ENCODE data around the gene SPTSSB.

Gene SPTSSB

DNA sequence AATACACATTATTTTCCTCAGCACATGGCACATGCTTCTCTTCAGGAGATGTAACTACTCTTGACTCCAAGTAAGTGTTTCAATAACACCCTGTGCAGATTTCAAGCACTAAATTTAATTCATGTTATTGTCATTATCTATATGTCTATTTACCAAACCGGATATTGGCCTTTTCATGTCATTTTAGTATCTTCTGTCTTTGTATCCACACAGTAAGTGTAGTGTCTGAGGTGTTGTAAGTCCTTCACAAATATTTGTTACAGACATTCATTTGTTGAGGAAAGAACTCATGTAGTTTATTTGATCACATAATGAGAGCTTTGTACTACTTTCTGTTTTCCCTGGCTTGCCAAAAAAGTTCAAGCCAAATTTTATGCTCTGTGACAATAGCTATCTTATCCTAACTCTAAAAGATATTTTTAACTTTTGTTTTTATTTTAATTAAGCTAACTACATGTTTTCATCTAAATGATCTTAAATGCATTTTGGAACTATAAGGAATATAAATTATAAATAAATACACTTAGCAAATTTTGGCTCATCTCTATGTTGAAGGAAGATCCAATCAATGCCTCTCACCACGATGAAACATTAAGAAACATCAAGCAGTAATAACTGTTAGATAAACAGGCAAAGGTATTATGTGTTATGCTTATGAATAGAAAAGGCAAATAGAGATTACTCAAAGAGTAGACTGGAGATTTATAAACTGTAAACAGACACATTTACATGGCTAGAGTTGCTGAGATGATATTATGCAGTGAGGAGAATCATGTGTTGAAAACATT is 48.3 kb downstream of the SPTSSB start:
- H3K27me3 ChIP-seq (ENCODE audit: control insufficient read depth, insufficient read depth, low read length) = no peaks in the 10 kb centered on the region
- H3K4me1 ChIP-seq (ENCODE audit: control insufficient read depth, insufficient read depth, low read length) = no peaks in the 10 kb centered on the region
- no peaks in the 10 kb centered on the region for H3K36me3 ChIP-seq (ENCODE audit: control insufficient read depth, insufficient read depth, low read length)
- no peak overlapping the region for H3K4me3 ChIP-seq (ENCODE audit: low read length)
- H3K9ac ChIP-seq (ENCODE audit: low read length) = no peak overlapping the region
- H3K27ac ChIP-seq (ENCODE audit: low read depth, low read length) = no peak overlapping the region

DNA sequence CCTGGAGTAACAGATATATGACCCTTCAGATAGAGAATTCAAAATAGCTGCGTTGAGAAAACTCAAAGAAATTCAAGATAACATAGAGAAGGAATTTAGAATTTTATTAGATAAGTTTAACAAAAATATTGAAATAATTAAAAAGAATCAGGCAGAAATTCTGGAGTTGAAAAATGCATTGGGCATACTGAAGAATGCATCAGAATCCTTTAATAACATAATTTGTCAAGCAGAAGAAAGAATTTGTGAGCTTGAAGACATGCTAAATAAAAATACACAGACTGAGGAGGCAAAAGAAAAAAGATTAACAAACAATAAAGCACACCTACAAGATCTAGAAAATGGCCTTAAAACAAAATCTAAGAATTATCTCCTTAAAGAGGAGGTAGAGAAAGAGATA is 50.5 kb downstream of the SPTSSB start:
- no peak overlapping the region for H3K27ac ChIP-seq (ENCODE audit: low read depth, low read length)
- H3K36me3 ChIP-seq (ENCODE audit: control insufficient read depth, insufficient read depth, low read length) = no peaks in the 10 kb centered on the region
- H3K9ac ChIP-seq (ENCODE audit: low read length) = no peak overlapping the region
- H3K4me3 ChIP-seq (ENCODE audit: low read length) = no peak overlapping the region
- H3K4me1 ChIP-seq (ENCODE audit: control insufficient read depth, insufficient read depth, low read length) = no peaks in the 10 kb centered on the region
- H3K27me3 ChIP-seq (ENCODE audit: control insufficient read depth, insufficient read depth, low read length) = no peaks in the 10 kb centered on the region

- Histone ChIP-seq H3K4me3 (ENCODE audit: low read length) (no peak overlapping the region), H3K27ac (ENCODE audit: low read depth, low read length) (no peak overlapping the region), H3K9ac (ENCODE audit: low read length) (no peak overlapping the region), H3K36me3 (ENCODE audit: control insufficient read depth, insufficient read depth, low read length) (no peaks in the 10 kb centered on the region), H3K4me1 (ENCODE audit: control insufficient read depth, insufficient read depth, low read length) (no peaks in the 10 kb centered on the region), H3K27me3 (ENCODE audit: control insufficient read depth, insufficient read depth, low read length) (no peaks in the 10 kb centered on the region)
These were observed 51.5 kb downstream of the SPTSSB start for GRCh38 chr3:161319867-161320266.

GRCh38 chr3:161317077-161317476 is 54.2 kb downstream of the SPTSSB start:
- Histone ChIP-seq H3K9ac (ENCODE audit: low read length) (no peak overlapping the region), H3K4me3 (ENCODE audit: low read length) (no peak overlapping the region), H3K27ac (ENCODE audit: low read depth, low read length) (no peak overlapping the region), H3K27me3 (ENCODE audit: control insufficient read depth, insufficient read depth, low read length) (no peaks in the 10 kb centered on the region), H3K4me1 (ENCODE audit: control insufficient read depth, insufficient read depth, low read length) (no peaks in the 10 kb centered on the region), H3K36me3 (ENCODE audit: control insufficient read depth, insufficient read depth, low read length) (no peaks in the 10 kb centered on the region)

DNA sequence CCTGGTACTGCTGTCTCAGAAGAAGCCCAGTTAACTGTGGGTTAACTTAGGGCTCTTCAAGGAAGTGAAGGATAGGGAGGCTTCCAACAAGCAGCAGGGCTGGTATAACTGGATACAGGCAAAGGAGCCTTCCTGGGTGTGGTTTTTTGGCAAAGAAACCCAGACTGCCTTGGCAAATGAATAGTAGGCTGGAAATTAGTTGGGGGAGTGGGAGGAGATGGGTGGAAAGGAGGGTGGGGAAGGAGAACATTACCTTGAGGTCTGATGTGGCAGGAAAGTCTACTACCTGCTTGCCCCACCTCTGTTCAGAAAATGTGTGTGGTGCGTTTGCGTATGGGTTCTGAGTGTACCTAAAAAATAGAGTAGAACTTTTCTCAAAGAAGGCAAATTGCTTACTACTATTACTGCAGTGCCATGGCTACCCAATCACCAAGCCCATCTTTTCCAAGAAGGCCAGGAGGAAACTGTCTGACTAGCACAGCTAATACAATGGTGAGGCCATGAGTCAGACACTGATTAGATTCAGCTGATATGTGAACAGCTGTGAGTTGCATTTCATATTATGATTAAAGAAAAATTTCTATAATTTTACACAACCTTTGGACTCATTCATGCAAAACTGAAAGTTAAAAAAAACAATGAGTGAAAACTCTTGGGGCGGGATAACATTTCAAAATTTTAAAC is 55.2 kb downstream of the SPTSSB start:
- Histone ChIP-seq H3K27ac (ENCODE audit: low read depth, low read length) (no peak overlapping the region), H3K36me3 (ENCODE audit: control insufficient read depth, insufficient read depth, low read length) (no peaks in the 10 kb centered on the region), H3K27me3 (ENCODE audit: control insufficient read depth, insufficient read depth, low read length) (no peaks in the 10 kb centered on the region), H3K4me3 (ENCODE audit: low read length) (no peak overlapping the region), H3K4me1 (ENCODE audit: control insufficient read depth, insufficient read depth, low read length) (no peaks in the 10 kb centered on the region), H3K9ac (ENCODE audit: low read length) (no peak overlapping the region)

DNA sequence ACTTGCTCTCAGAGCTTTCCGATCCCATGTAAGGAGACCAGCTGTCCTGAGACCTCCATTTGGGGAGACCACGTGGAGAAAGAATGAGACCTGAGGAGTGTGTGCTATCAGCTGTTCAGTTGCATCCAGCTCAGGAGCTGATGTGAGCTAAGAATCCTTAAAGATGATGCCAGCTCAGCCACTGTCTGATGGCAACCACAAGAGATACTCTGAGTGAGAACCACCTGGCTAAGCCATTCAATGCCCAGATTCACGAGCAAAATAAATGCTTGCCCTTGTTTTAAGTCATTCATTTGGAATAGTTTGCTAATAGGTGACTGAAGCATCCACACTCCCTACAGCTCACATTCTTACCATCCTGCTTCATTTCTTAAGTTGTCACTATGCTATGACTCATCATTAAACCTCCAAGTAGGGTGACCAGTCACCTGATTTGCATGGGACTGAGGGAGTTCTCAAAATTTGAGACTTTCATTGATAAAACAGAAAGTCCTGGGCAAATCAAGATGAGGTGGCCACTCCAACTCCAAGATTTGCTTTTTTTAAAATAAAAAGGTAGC is 56.4 kb downstream of the SPTSSB start:
- H3K27ac ChIP-seq (ENCODE audit: low read depth, low read length) = no peak overlapping the region
- no peak overlapping the region for H3K4me3 ChIP-seq (ENCODE audit: low read length)
- no peaks in the 10 kb centered on the region for H3K4me1 ChIP-seq (ENCODE audit: control insufficient read depth, insufficient read depth, low read length)
- no peaks in the 10 kb centered on the region for H3K27me3 ChIP-seq (ENCODE audit: control insufficient read depth, insufficient read depth, low read length)
- no peak overlapping the region for H3K9ac ChIP-seq (ENCODE audit: low read length)
- no peaks in the 10 kb centered on the region for H3K36me3 ChIP-seq (ENCODE audit: control insufficient read depth, insufficient read depth, low read length)

GRCh38 chr3:161310649-161311423 is 60.5 kb downstream of the SPTSSB start:
- Histone ChIP-seq H3K4me3 (ENCODE audit: low read length) (no peak overlapping the region), H3K4me1 (ENCODE audit: control insufficient read depth, insufficient read depth, low read length) (no peaks in the 10 kb centered on the region), H3K9ac (ENCODE audit: low read length) (no peak overlapping the region), H3K27me3 (ENCODE audit: control insufficient read depth, insufficient read depth, low read length) (no peaks in the 10 kb centered on the region), H3K27ac (ENCODE audit: low read depth, low read length) (no peak overlapping the region), H3K36me3 (ENCODE audit: control insufficient read depth, insufficient read depth, low read length) (no peaks in the 10 kb centered on the region)

DNA sequence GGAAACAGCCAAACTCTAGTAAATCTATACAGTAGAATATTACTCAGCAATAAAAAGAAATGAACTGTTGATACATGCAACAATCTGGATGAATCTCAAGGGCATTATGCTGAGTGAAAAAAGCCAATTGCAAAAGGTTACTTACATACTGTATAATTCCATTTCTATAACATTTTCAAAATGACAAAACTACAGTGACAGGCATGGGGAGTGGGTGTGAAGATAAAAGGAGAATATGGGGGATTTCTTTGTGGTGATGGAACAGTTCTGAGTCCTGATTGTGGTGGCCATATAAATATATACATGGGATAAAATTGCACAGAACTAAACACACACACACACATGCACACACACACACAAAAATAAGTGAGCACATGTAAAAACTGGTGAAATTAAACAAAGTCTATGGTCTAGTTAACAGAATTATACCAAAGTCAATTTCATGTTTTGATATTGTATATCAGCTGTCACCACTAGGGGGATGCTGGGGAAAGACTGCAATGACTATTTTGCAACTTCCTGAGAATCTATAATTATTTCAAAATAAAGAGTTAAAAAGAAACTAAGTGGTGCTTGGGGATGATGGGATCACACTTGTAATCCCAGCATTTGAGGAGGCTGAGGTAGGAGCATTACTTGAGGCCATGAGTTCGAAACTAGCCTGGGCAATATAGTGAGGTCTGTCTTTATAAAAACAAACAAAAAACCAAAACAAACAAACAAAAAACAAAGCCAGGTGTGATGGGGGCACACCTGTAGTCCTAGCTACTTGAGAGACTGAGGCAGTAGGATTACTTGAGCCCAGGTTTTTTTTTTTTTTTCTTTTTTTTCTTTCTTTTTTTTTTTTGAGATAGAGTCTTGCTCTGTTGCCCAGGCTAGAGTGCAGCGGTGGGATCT is 66.0 kb downstream of the SPTSSB start:
- H3K36me3 ChIP-seq (ENCODE audit: control insufficient read depth, insufficient read depth, low read length) = no peaks in the 10 kb centered on the region
- no peaks in the 10 kb centered on the region for H3K4me1 ChIP-seq (ENCODE audit: control insufficient read depth, insufficient read depth, low read length)
- H3K9ac ChIP-seq (ENCODE audit: low read length) = no peak overlapping the region
- no peak overlapping the region for H3K27ac ChIP-seq (ENCODE audit: low read depth, low read length)
- no peak overlapping the region for H3K4me3 ChIP-seq (ENCODE audit: low read length)
- no peaks in the 10 kb centered on the region for H3K27me3 ChIP-seq (ENCODE audit: control insufficient read depth, insufficient read depth, low read length)

DNA sequence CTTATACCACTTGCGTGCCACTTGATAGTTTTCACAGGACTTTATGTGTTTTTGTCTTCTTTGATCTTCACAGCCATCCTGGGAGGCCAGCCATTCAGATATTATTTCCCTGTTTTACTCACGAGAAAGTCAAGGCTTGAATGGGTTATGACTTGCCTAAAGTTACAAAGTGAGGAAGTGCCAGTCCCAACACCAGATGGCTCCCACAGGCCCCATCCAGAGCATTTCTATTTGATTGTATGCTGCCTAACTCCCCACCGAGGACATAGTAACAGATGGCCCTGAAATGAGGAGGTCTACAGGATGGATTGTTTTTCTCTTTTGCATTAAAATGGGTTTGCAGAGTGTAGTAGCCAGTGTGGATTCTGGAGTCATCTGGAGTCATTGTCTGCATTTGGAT is 74.5 kb downstream of the SPTSSB start:
- Histone ChIP-seq H3K36me3 (ENCODE audit: control insufficient read depth, insufficient read depth, low read length) (no peaks in the 10 kb centered on the region), H3K27ac (ENCODE audit: low read depth, low read length) (no peak overlapping the region), H3K4me1 (ENCODE audit: control insufficient read depth, insufficient read depth, low read length) (no peaks in the 10 kb centered on the region), H3K9ac (ENCODE audit: low read length) (no peak overlapping the region), H3K4me3 (ENCODE audit: low read length) (no peak overlapping the region), H3K27me3 (ENCODE audit: control insufficient read depth, insufficient read depth, low read length) (no peaks in the 10 kb centered on the region)

GRCh38 chr3:161295325-161295724 is 76.0 kb downstream of the SPTSSB start:
- Histone ChIP-seq H3K27me3 (ENCODE audit: control insufficient read depth, insufficient read depth, low read length) (no peaks in the 10 kb centered on the region), H3K27ac (ENCODE audit: low read depth, low read length) (no peak overlapping the region), H3K4me1 (ENCODE audit: control insufficient read depth, insufficient read depth, low read length) (no peaks in the 10 kb centered on the region), H3K36me3 (ENCODE audit: control insufficient read depth, insufficient read depth, low read length) (no peaks in the 10 kb centered on the region), H3K9ac (ENCODE audit: low read length) (no peak overlapping the region), H3K4me3 (ENCODE audit: low read length) (no peak overlapping the region)

Measured in rectal smooth muscle tissue (tissue), 1 donor.